ENCODE measurements around the gene SLC39A5.
"Not testable (repeated sequence)": the region's sequence is repeated elsewhere in the genome, so short reads cannot be mapped to it uniquely, and the experiment has no call there.

SLC39A5 gene

DNA sequence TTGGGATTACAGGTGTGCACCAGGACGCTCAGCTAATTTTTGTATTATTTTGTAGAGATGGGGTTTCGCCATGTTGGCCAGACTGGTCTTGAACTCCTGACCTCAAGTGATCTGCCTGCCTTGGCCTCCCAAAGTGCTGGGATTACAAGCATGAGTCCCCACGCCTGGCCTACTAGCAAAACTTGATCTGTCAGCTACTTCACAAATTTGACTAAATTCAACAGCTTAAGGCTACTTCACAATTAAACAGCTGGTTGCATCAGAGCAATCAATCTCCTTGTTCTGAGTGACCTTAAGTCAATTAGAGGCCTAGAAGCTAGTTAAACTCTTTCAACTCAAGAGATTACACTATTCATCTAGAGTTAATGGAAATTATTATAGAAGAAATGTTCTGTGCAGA, 49.1 kb downstream of the SLC39A5 start:
- DNase-seq (ENCODE audit: low spot score), result no peak

DNA sequence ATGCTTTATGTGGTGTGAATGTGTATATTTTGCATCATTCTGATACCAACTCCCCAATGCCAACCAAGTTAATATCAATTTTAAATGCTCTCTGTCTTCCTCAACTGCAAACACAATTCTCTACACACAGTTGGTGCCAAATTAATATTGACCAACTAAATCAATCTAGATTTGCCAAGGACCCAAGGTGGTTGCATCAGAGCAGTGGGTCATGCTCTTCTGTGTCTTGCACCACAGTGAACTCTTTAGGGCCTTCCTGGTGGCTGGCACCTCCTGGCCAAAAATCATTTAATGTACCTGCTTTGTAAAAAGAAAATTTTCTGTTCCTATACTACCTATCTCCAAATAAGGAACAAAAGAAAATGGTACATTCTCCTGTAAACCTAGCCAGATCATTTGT, 51.0 kb downstream of the SLC39A5 start:
- no peak for DNase-seq (ENCODE audit: low spot score)

DNA sequence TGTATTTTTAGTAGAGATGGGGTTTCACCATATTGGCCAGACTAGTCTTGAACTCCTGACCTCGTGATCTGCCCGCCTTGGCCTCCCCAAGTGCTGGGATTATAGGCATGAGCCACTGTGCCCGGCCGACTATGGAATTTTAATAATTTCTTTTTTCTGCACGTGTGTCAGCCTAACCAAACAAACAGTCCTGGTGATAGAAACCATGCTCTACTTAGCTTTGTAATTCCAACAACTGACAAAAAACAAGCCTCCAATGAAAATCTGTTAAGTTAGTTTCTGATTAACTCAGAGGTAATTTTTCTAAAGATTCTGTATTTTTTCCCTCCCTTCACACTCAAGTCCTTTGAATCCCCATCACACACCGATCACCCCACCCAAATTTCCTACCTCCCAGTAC, 52.2 kb downstream of the SLC39A5 start:
- DNase-seq (ENCODE audit: low spot score), result no peak

DNA sequence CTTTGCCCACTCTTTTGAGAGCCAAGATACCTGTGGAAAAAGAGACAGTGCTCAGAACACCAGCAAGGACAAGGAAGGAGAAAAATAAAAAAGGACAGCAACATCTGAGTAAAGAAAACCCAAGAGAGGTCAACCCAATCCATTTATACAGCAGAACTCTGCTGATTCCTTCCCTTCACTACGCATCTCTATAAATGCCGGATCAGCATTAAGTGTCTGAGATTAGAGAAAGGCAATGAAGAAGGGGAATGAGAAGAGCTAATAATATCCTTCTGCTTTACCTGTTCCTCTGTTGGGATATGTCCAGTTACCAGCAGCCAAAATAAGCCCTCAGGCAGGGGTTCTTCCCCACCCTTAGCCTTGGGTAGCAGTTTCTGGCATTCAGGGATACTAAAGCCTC, 52.7 kb downstream of the SLC39A5 start:
- no peak for DNase-seq (ENCODE audit: low spot score)

DNA sequence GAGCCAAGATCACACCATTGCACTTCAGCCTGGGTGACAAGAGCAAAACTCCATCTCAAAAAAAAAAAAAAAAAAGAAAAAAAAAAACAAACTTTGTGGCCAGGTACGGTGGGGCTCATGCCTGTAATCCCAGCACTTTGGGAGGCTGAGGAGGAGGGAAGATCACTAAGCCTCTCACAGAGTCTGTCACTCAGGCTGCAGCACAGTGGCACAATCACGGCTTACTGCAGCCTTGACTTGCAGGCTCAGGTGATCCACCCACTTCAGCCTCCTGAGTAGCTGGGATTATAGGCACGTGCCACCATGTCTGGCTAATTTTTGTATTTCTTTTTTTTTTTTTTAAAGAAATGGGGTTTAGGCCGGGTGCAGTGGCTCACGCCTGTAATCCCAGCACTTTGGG, 54.4 kb downstream of the SLC39A5 start:
- DNase-seq (ENCODE audit: low spot score), result not testable (repeated sequence)

DNA sequence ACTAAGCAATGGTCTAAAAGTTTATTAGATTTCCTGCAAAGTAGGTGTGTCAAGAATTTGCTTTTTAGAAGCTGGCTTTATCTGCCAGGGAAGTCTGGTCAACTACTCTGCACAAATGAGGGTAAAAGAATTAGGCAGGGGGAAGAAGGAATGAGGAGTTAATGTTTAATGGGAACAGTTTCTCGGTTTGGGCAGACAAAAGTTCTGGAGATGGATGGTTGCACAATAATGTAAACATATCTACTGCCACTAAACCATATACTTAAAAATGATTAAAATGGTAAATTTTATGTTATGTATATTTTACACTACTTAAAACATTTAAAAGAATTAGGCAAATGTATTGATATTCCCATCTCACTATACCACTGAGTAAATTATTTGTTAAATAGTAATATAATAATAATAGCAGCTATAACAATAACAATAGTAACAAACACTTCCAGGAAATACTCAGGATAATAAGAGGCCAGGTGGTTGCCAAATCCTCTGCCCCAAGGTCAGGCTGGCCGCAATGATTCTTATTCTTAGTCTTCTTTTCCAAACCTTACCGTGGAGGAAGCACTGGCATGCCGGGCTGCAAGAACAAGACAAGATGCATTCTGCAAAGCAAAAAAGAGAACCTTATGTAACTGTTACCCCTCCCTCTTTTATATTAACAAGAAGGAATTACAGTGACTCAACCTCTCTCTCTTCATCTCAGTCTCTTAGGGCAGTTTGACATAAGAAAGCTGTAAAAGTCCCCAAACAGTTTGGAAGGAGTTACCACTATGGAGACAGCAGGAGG, 56.4 kb downstream of the SLC39A5 start:
- no peak for DNase-seq (ENCODE audit: low spot score)

All from CD4-positive, alpha-beta T cell treated with Interleukin-2 at 100 ng/mL for 4 hours (primary cell).